HG03442 (cell line): ENCODE data around the gene CERK.

Experiments
- ATAC-seq: cut with Tn5 transposase; IDR thresholded peaks from one replicate; pipeline ENCODE4 v1.9.1; 2021; ENCODE audit warnings: mild to moderate bottlenecking, moderate library complexity; ENCODE audit not compliant: unreplicated experiment

Gene CERK

GRCh38 chr22:46703171-46703995, 34.7 kb downstream of the CERK start:
- ATAC-seq: no peak

GRCh38 chr22:46701262-46701661, 36.8 kb downstream of the CERK start:
- no peak for ATAC-seq

- no peak for ATAC-seq
Measured at GRCh38 chr22:46699091-46699490, 39.0 kb downstream of the CERK start.

- no peak for ATAC-seq
Measured at GRCh38 chr22:46697811-46698515, 40.1 kb downstream of the CERK start.

GRCh38 chr22:46696614-46697013, 41.4 kb downstream of the CERK start:
- no peak for ATAC-seq

GRCh38 chr22:46696229-46696518, 41.9 kb downstream of the CERK start:
- no peak for ATAC-seq

GRCh38 chr22:46695346-46696228, 42.5 kb downstream of the CERK start:
- ATAC-seq: no peak

- ATAC-seq: no peak
Measured at GRCh38 chr22:46694416-46695170, 43.5 kb downstream of the CERK start.

- no peak for ATAC-seq
Measured at GRCh38 chr22:46693634-46694415, 44.2 kb downstream of the CERK start.

GRCh38 chr22:46691571-46691970, 46.5 kb downstream of the CERK start:
- no peak for ATAC-seq

GRCh38 chr22:46690146-46690545, 47.9 kb downstream of the CERK start:
- ATAC-seq: no peak

GRCh38 chr22:46688949-46689348, 49.1 kb downstream of the CERK start:
- no peak for ATAC-seq

GRCh38 chr22:46687460-46687859, 50.6 kb downstream of the CERK start:
- no peak for ATAC-seq

GRCh38 chr22:46687048-46687444, 51.0 kb downstream of the CERK start:
- no peak for ATAC-seq

- ATAC-seq: no peak
Measured at GRCh38 chr22:46686221-46687047, 51.6 kb downstream of the CERK start.

- ATAC-seq: no peak
Measured at GRCh38 chr22:46684706-46685105, 53.3 kb downstream of the CERK start.

- ATAC-seq: no peak
Measured at GRCh38 chr22:46682011-46682731, 55.9 kb downstream of the CERK start.

- ATAC-seq: no peak
Measured at GRCh38 chr22:46681010-46681409, 57.0 kb downstream of the CERK start.
